NCI-H146 (cell line): ENCODE results near the gene RASL11A.
"Not testable (repeated sequence)": the region's sequence is repeated elsewhere in the genome, so short reads cannot be mapped to it uniquely, and the experiment has no call there.

Experiments
- DNase-seq: peaks from one replicate; lab custom pipeline; 2025; lab: John Stamatoyannopoulos, UW

RASL11A gene

DNA sequence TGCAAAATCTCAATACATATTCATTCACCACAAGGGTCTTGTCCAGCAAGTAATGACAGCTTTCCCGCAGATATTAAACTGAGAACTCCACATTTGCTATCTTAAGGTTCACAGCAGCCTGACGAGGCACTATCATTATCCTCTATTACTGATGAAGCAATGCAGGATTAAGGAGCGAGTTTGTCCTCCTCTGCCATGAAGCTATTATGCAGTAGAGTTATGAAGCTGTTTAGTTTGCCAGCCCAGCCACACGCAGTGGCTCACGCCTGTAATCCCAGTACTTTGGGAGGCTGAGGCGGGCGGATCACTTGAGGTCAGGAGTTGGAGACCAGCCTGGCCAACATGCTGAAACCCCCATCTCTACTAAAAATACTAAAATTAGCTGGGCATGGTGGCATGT is 29.8 kb downstream of the RASL11A start:
- DNase-seq, result not testable (repeated sequence)

- DNase-seq, result no peak
Observed at GRCh38 chr13:27300941-27301586, 30.4 kb downstream of the RASL11A start.

- DNase-seq, result no peak
Observed at GRCh38 chr13:27302643-27303262, 32.1 kb downstream of the RASL11A start.

DNA sequence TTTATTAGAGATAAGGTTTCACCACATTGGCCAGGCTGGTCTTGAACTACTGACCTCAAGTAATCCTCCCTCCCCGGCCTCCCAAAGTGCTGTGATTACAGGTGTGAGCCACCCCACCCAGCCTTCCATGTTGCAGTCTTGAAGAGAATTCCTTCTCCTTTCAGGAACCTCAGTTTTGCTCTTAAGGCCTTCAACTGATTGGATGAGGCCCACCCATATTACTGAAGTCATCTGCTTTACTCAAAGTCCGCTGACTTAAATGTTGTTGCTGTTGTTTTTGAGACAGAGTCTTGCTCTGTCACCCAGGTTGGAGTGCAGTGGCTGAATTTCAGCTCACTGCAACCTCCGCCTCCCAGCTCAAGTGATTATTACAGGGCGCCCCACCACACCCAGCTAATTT is 33.5 kb downstream of the RASL11A start:
- DNase-seq, result no peak

DNA sequence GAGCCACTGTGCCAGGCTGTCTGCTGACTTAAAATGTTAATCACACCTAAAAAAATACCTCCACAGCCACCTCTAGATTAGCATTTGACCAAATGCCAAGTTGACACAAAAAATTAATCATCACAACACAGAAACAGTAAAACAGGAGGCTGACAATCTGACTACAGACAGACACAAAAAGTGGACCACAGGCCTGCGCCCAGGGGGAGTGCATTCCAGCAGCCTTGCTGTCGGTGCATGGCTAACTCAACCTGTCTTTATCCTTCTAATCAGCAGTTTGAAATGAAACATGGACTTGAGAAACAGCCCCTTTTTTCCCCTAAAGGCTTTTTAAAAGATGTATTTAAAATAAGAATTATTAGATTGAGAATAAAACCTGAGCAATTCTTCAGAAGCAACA is 34.0 kb downstream of the RASL11A start:
- no peak for DNase-seq

GRCh38 chr13:27306364-27306763 is 35.7 kb downstream of the RASL11A start:
- DNase-seq, result no peak

- no peak for DNase-seq
Observed at GRCh38 chr13:27308941-27309340, 38.3 kb downstream of the RASL11A start.

GRCh38 chr13:27309401-27309958 is 38.9 kb downstream of the RASL11A start:
- DNase-seq, result no peak

DNA sequence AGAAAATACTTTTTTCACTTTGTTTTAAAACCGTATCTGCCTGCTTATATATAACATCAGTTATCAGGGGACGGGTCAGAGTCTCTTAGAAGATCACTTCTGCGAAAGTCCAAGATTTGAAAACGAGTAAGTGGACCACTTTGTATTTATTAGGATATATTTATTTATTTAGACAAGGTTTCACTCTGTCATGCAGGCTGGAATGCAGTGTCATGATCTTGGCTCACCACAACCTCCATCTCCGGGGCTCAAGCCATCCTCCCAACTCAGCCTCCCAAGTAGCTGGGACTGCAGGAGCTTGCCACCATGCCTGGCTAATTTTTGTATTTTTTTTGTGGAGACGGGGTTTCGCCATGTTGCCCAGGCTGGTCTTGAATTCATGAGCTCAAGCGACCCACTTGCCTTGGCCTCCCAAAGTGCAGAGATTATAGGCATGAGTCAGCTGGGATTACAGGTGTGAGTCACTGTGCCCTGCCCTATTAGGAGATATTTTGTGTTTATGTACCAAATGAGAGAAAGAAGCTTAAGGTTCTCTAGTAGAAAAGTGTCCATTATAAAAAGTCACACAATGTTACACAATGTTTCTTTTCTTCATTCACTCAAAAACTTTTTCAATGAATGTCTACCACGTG is 39.5 kb downstream of the RASL11A start:
- no peak for DNase-seq

- no peak for DNase-seq
Observed at GRCh38 chr13:27310946-27311345, 40.3 kb downstream of the RASL11A start.

GRCh38 chr13:27311518-27312210 is 41.0 kb downstream of the RASL11A start:
- no peak for DNase-seq

DNA sequence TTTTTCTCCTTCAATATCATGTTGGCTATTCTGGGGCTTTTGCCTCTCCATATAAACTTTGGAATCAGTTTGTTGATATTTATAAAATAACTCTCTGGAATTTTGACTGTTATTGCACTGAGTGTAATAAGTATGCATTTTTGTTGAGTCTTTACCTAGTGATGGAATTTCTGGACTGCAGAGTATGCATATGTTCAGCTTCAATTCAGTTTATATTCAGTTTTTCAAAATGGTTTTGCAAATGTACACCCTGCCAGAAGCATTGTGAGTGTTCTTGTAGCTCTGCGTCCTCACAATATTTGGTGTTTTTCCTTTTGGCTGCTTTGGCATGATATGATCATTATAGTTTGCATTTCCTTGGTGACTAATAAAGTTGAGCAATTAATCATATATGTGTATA is 43.1 kb downstream of the RASL11A start:
- no peak for DNase-seq

- no peak for DNase-seq
Observed at GRCh38 chr13:27319404-27319803, 48.8 kb downstream of the RASL11A start.

DNA sequence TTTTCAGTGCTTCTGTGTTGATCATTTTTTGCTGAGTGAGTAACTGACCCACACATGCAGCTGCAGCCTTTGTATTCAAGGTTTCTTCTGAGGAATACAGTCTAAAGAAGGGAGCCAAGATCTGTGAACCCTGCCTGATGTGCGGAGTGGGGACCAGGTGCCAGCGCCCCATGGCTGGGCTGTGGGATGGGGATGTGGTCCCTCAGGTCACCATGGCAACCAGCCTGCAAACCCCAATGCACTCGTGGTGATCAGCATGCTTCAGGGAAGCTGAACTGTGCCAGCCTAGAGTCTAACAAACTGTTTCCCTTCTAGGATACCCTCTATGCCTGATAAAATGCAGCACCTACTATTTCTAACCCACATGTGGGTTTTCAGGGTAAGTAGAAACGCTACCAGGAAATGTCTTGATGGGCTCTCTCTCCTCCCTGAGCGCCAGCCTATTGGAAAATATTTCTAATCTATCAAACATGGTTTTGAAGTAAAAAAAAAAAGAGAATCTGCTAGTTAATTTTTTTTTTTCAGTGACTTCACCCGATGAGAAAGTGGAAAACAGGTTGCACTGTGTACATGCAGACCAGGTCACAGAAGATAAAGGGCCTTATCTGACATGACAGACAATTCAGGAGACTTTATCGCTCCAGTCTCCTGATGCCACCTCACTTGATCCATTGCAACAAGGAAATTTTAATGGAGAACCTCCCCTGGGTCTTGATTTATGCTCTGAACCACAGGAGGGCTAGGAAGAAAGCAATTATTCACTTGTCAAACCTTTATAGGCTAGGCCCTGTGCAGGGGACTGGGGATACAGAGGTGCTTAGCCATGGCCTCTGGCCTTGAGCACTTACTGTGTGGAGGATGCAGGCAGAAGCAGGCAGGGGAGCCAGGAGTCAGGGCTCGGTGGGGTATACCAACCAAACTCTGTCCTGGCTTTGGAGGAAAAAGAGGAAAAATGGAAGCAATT is 51.1 kb downstream of the RASL11A start:
- no peak for DNase-seq

- not testable (repeated sequence) for DNase-seq
Observed at GRCh38 chr13:27322443-27322842, 51.8 kb downstream of the RASL11A start.
